ENCODE results near the gene TRIO.

Gene TRIO

DNA sequence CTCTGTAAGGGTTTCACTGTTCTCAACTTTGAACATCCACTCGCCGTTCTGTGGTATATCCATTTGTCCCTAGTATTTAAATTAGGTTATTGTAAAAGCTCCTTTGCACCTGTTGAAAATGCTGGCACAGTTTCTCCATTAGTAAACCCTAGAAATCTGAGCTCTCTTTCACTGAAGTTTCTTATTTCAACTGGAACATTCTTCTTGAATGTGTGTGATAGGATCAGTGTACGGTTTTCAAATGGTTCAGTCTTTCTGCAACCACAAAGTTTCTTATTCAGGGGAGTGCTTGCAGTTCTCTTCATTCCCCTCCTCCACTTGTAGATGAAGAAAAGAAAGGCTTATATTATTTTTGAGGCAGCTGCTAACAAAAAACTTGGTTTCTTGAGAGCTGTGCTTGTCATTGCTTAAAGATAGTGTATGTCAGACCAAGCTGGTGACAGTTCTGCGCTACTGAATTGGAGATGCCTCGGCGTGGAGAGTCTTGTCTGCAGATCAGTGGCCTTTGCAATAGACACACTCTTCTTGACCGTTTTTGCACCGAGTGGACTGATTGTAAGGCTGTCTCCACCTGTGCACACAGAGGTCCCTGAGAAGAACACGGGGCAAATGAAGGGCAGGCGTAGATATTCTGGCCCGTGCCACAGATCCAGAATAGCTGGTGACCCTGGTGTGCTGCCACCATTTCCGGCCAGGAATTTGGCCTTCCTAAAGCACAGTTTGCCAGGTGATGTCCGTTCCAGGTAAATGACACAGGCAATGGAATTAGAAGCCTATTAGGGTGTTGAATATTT, 102.2 kb downstream of the TRIO start:
- Histone ChIP-seq H2AFZ (ENCODE audit: low read depth, low read length, severe bottlenecking) (no peak overlapping the region), H3K36me3 (ENCODE audit: low read length) (no peaks in the 10 kb centered on the region), H4K20me1 (ENCODE audit: low read depth, low read length) (peaks cover 35% of the 10 kb centered on the region), H3K4me3 (ENCODE audit: insufficient read depth, low read length, poor library complexity, severe bottlenecking) (no peak overlapping the region), H3K9ac (ENCODE audit: low read length) (no peak overlapping the region), H3K9me3 (ENCODE audit: insufficient read depth, low read length) (no peaks in the 10 kb centered on the region), H3F3A (ENCODE audit: insufficient read depth) (no peaks in the 10 kb centered on the region), H3K9me2 (replicated peaks; ENCODE audit: insufficient read depth, low read length) (no peaks in the 10 kb centered on the region), H3K4me2 (ENCODE audit: low read depth, low read length, poor library complexity, severe bottlenecking) (no peak overlapping the region), H3K79me2 (ENCODE audit: insufficient read depth, low read length) (peaks cover 4% of the 10 kb centered on the region; the same call in 1 of the 2 replicates), H3K27me3 (ENCODE audit: low read length) (no peaks in the 10 kb centered on the region), H3K27ac (ENCODE audit: low read depth, low read length) (no peak overlapping the region)
- TF ChIP-seq, protein P1, sequence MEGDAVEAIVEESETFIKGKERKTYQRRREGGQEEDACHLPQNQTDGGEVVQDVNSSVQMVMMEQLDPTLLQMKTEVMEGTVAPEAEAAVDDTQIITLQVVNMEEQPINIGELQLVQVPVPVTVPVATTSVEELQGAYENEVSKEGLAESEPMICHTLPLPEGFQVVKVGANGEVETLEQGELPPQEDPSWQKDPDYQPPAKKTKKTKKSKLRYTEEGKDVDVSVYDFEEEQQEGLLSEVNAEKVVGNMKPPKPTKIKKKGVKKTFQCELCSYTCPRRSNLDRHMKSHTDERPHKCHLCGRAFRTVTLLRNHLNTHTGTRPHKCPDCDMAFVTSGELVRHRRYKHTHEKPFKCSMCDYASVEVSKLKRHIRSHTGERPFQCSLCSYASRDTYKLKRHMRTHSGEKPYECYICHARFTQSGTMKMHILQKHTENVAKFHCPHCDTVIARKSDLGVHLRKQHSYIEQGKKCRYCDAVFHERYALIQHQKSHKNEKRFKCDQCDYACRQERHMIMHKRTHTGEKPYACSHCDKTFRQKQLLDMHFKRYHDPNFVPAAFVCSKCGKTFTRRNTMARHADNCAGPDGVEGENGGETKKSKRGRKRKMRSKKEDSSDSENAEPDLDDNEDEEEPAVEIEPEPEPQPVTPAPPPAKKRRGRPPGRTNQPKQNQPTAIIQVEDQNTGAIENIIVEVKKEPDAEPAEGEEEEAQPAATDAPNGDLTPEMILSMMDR (IDR thresholded peaks at IDR 0.05; ENCODE audit: insufficient read depth, low read length, poor library complexity, severe bottlenecking), result no peak
- no peak for TF ChIP-seq EZH2phosphoT487 (conservative IDR thresholded peaks at IDR 0.05; ENCODE audit: low read length)

DNA sequence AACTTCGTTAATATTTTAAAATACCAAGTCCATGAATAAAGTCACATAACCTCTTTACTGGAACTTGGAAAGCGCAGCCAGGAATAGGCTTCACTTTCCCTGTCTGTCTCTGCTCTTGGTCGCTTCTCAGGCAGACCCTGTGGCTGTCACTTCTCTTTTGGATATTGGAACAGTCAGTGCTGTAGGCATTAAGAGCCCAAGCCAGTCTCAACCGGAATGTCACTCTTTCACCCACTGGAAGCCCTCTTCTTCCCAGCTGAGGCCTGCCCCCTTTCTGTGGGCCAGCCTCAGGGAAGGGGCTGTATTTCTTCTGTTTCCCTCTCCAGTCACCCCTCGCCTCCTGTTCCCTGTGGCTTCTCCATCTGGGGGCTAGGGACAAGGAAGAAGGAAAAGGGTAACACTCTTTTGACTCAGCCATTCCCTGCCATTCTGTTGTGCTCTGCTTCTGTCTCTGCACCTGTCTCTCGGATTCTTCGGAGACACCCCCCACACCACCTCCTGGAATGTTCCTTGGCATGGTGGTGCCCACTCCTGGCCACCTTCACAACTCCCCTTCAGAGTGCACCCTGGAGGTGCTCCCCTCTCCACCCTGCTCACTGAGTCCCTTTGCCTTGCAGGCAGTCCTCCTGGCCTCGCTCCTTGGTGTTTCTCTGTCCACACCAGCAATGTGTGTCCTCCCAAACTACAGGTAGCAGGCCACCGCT, 103.4 kb downstream of the TRIO start:
- no peak overlapping the region for H3K9ac ChIP-seq (ENCODE audit: low read length)
- H3F3A ChIP-seq (ENCODE audit: insufficient read depth), result no peaks in the 10 kb centered on the region

DNA sequence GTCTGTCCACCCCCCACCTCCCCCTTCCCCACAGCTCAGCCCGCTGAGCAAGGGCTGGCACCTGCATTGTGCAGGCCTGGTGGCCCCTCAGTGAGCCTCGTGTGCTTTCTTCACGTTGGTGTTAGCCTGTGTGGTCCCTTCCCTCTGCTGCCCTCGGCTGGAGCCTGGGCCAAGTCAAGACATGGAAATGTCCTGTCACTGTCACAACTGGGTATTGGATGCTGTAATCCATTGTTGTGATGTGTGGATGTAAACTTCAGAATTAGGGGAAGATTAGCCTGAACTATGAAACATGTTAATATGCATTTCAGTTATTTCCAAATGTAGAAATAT, 103.9 kb downstream of the TRIO start:
- Histone ChIP-seq H3K4me3 (ENCODE audit: insufficient read depth, low read length, poor library complexity, severe bottlenecking) (no peak overlapping the region), H3F3A (ENCODE audit: insufficient read depth) (no peaks in the 10 kb centered on the region), H3K4me2 (ENCODE audit: low read depth, low read length, poor library complexity, severe bottlenecking) (no peak overlapping the region), H3K27me3 (ENCODE audit: low read length) (no peaks in the 10 kb centered on the region), H3K9me2 (replicated peaks; ENCODE audit: insufficient read depth, low read length) (no peaks in the 10 kb centered on the region), H3K36me3 (ENCODE audit: low read length) (no peaks in the 10 kb centered on the region), H4K20me1 (ENCODE audit: low read depth, low read length) (peaks cover 26% of the 10 kb centered on the region), H3K27ac (ENCODE audit: low read depth, low read length) (no peak overlapping the region), H3K9ac (ENCODE audit: low read length) (no peak overlapping the region), H3K9me3 (ENCODE audit: insufficient read depth, low read length) (no peaks in the 10 kb centered on the region), H2AFZ (ENCODE audit: low read depth, low read length, severe bottlenecking) (no peak overlapping the region), H3K79me2 (ENCODE audit: insufficient read depth, low read length) (peaks cover 4% of the 10 kb centered on the region; the same call in 1 of the 2 replicates)
- TF ChIP-seq EZH2phosphoT487 (conservative IDR thresholded peaks at IDR 0.05; ENCODE audit: low read length), result no peak
- TF ChIP-seq, protein P1 (IDR thresholded peaks at IDR 0.05; ENCODE audit: insufficient read depth, low read length, poor library complexity, severe bottlenecking), result no peak

More for the DNA sequence above, 103.4 kb downstream of the TRIO start:
- H3K4me2 ChIP-seq (ENCODE audit: low read depth, low read length, poor library complexity, severe bottlenecking), result no peak overlapping the region
- peaks cover 29% of the 10 kb centered on the region for H4K20me1 ChIP-seq (ENCODE audit: low read depth, low read length)
- no peak for TF ChIP-seq EZH2phosphoT487 (conservative IDR thresholded peaks at IDR 0.05; ENCODE audit: low read length)
- TF ChIP-seq, protein P1 (IDR thresholded peaks at IDR 0.05; ENCODE audit: insufficient read depth, low read length, poor library complexity, severe bottlenecking), result no peak
- H3K27ac ChIP-seq (ENCODE audit: low read depth, low read length), result no peak overlapping the region
- peaks cover 4% of the 10 kb centered on the region; the same call in 1 of the 2 replicates for H3K79me2 ChIP-seq (ENCODE audit: insufficient read depth, low read length)
- H3K27me3 ChIP-seq (ENCODE audit: low read length), result no peaks in the 10 kb centered on the region
- no peaks in the 10 kb centered on the region for H3K9me2 ChIP-seq (replicated peaks; ENCODE audit: insufficient read depth, low read length)
- no peaks in the 10 kb centered on the region for H3K36me3 ChIP-seq (ENCODE audit: low read length)
- H3K9me3 ChIP-seq (ENCODE audit: insufficient read depth, low read length), result no peaks in the 10 kb centered on the region
- no peak overlapping the region for H2AFZ ChIP-seq (ENCODE audit: low read depth, low read length, severe bottlenecking)
- H3K4me3 ChIP-seq (ENCODE audit: insufficient read depth, low read length, poor library complexity, severe bottlenecking), result no peak overlapping the region
